Activated T-helper 2 cell treated with anti-CD3 and anti-CD28 coated beads, Interferon-gamma antibody, Interleukin-2, Interleukin-4, amounts not matched to agents 10 μg/mL and 5 μg/mL and 100 μg/mL, durations not matched to agents 14 hours and 24 hours and 36 hours (primary cell): ENCODE measurements around the gene CMC2. TPM values are rescaled to one million over a fixed set of nuclear protein-coding genes. Genes with fewer than 3 reads are reported as not detected.

Experiments
- DNase-seq: peaks from one replicate; pipeline ENCODE4 v3.0.0; 2021; ENCODE audit warnings: low spot score
- H3K27ac Mint-ChIP-seq: one replicate; pipeline ENCODE4 v1.8.0; 2021; ENCODE audit warnings: mixed read lengths
- H3K27me3 Mint-ChIP-seq: one replicate; pipeline ENCODE4 v1.8.0; 2021; ENCODE audit warnings: low read depth, mixed read lengths
- H3K36me3 Mint-ChIP-seq: one replicate; pipeline ENCODE4 v1.8.0; 2021; ENCODE audit warnings: low read depth, mixed read lengths
- H3K4me1 Mint-ChIP-seq: one replicate; pipeline ENCODE4 v1.8.0; 2021; ENCODE audit warnings: low read depth, mixed read lengths
- H3K4me3 Mint-ChIP-seq: one replicate; pipeline ENCODE4 v1.8.0; 2021; ENCODE audit warnings: low read depth, mild to moderate bottlenecking, moderate library complexity, mixed read lengths
- H3K9me3 Mint-ChIP-seq: one replicate; pipeline ENCODE4 v1.8.0; 2021; ENCODE audit warnings: mixed read lengths
- intact Hi-C: fragments of 100-400 bp; cut with micrococcal nuclease; formaldehyde crosslinking; loops from one replicate; pipeline ENCODE4 v1.15.1; 2023
- total RNA-seq: library from RNA; stranded (reverse); gene quantifications from 2 replicates; pipeline ENCODE4 v1.2.3, GENCODE V29; 2022

CMC2 gene
- total RNA-seq, 1 donor from 2014 or later, result 130 TPM

- H3K4me1 Mint-ChIP-seq, result peaks cover 3% of the 10 kb centered on the region
- no peaks in the 10 kb centered on the region for H3K27me3 Mint-ChIP-seq
- intact Hi-C loops, result no loop called here
- no peak for DNase-seq
- no peak overlapping the region for H3K27ac Mint-ChIP-seq
- peaks cover 13% of the 10 kb centered on the region for H3K36me3 Mint-ChIP-seq
- peaks cover 24% of the 10 kb centered on the region for H3K9me3 Mint-ChIP-seq
- H3K4me3 Mint-ChIP-seq, result no peak overlapping the region
These were observed 42.3 kb downstream of the CMC2 start for GRCh38 chr16:80964351-80964750.

- intact Hi-C loops, result no loop called here
- Mint-ChIP-seq H3K4me3 (no peak overlapping the region), H3K27me3 (no peaks in the 10 kb centered on the region), H3K4me1 (peaks cover 1% of the 10 kb centered on the region), H3K36me3 (peaks cover 9% of the 10 kb centered on the region), H3K27ac (no peak overlapping the region), H3K9me3 (peaks cover 39% of the 10 kb centered on the region)
- no peak for DNase-seq
These were observed 43.8 kb downstream of the CMC2 start for GRCh38 chr16:80962879-80963278.

GRCh38 chr16:80958284-80958683 lies 48.4 kb downstream of the CMC2 start:
- H3K27ac Mint-ChIP-seq, result no peak overlapping the region
- DNase-seq, result no peak
- intact Hi-C loops, result no loop called here
- H3K4me1 Mint-ChIP-seq, result no peaks in the 10 kb centered on the region
- peaks cover 23% of the 10 kb centered on the region for H3K36me3 Mint-ChIP-seq
- H3K9me3 Mint-ChIP-seq, result peaks cover 62% of the 10 kb centered on the region
- H3K4me3 Mint-ChIP-seq, result no peak overlapping the region
- H3K27me3 Mint-ChIP-seq, result no peaks in the 10 kb centered on the region

GRCh38 chr16:80954985-80955384 lies 51.7 kb downstream of the CMC2 start:
- H3K4me3 Mint-ChIP-seq, result no peak overlapping the region
- no peak overlapping the region for H3K27ac Mint-ChIP-seq
- H3K9me3 Mint-ChIP-seq, result peaks cover 44% of the 10 kb centered on the region
- DNase-seq, result no peak
- H3K36me3 Mint-ChIP-seq, result peaks cover 23% of the 10 kb centered on the region
- no peaks in the 10 kb centered on the region for H3K27me3 Mint-ChIP-seq
- intact Hi-C loops, result no loop called here
- H3K4me1 Mint-ChIP-seq, result no peaks in the 10 kb centered on the region

GRCh38 chr16:80948886-80949493 lies 57.7 kb downstream of the CMC2 start:
- Mint-ChIP-seq H3K9me3 (peaks cover 11% of the 10 kb centered on the region), H3K27ac (no peak overlapping the region), H3K36me3 (no peaks in the 10 kb centered on the region), H3K4me1 (peaks cover 22% of the 10 kb centered on the region), H3K27me3 (peaks cover 4% of the 10 kb centered on the region), H3K4me3 (no peak overlapping the region)
- no peak for DNase-seq
- intact Hi-C loops, result loop anchor here (5.0 kb wide), 2 partner anchors 53 to 367 kb away; no protein-coding TSS in a partner anchor

- Mint-ChIP-seq H3K4me1 (peaks cover 22% of the 10 kb centered on the region), H3K27me3 (peaks cover 6% of the 10 kb centered on the region), H3K9me3 (peaks cover 14% of the 10 kb centered on the region), H3K27ac (peak overlapping the region; percentile 70), H3K4me3 (no peak overlapping the region), H3K36me3 (no peaks in the 10 kb centered on the region)
- intact Hi-C loops, result loop anchor here (1.0 to 5.0 kb wide), 3 partner anchors 24 to 366 kb away; no protein-coding TSS in a partner anchor
- no peak for DNase-seq
These were observed 58.7 kb downstream of the CMC2 start for GRCh38 chr16:80947708-80948625.

- intact Hi-C loops, result loop anchor here (1.0 to 5.0 kb wide), 3 partner anchors 23 to 365 kb away; no protein-coding TSS in a partner anchor
These were observed 59.4 kb downstream of the CMC2 start for GRCh38 chr16:80947239-80947638.

GRCh38 chr16:80946481-80946880 lies 60.2 kb downstream of the CMC2 start:
- DNase-seq, result no peak
- Mint-ChIP-seq H3K27me3 (peaks cover 6% of the 10 kb centered on the region), H3K4me3 (no peak overlapping the region), H3K4me1 (peaks cover 22% of the 10 kb centered on the region), H3K27ac (no peak overlapping the region), H3K9me3 (peaks cover 14% of the 10 kb centered on the region), H3K36me3 (no peaks in the 10 kb centered on the region)
- intact Hi-C loops, result loop anchor here (5.0 kb wide), 2 partner anchors 56 to 364 kb away; no protein-coding TSS in a partner anchor

More at GRCh38 chr16:80947239-80947638, 59.4 kb downstream of the CMC2 start:
- H3K27ac Mint-ChIP-seq, result peak overlapping the region; percentile 70
- no peak for DNase-seq
- peaks cover 22% of the 10 kb centered on the region for H3K4me1 Mint-ChIP-seq
- H3K9me3 Mint-ChIP-seq, result peaks cover 14% of the 10 kb centered on the region
- H3K36me3 Mint-ChIP-seq, result no peaks in the 10 kb centered on the region
- peaks cover 6% of the 10 kb centered on the region for H3K27me3 Mint-ChIP-seq
- H3K4me3 Mint-ChIP-seq, result no peak overlapping the region

- intact Hi-C loops, result no loop called here
- H3K9me3 Mint-ChIP-seq, result peaks cover 3% of the 10 kb centered on the region
These were observed 66.4 kb downstream of the CMC2 start for GRCh38 chr16:80940069-80940856.

GRCh38 chr16:80938879-80939260 lies 67.8 kb downstream of the CMC2 start:
- Mint-ChIP-seq H3K4me1 (no peaks in the 10 kb centered on the region), H3K27me3 (peaks cover 23% of the 10 kb centered on the region), H3K9me3 (peaks cover 3% of the 10 kb centered on the region), H3K27ac (no peak overlapping the region), H3K4me3 (no peak overlapping the region), H3K36me3 (no peaks in the 10 kb centered on the region)
- DNase-seq, result no peak
- intact Hi-C loops, result no loop called here

More at GRCh38 chr16:80940069-80940856, 66.4 kb downstream of the CMC2 start:
- Mint-ChIP-seq H3K27me3 (peaks cover 13% of the 10 kb centered on the region), H3K36me3 (no peaks in the 10 kb centered on the region), H3K4me3 (no peak overlapping the region), H3K4me1 (no peaks in the 10 kb centered on the region), H3K27ac (no peak overlapping the region)
- DNase-seq, result no peak

- H3K4me1 Mint-ChIP-seq, result no peaks in the 10 kb centered on the region
- DNase-seq, result no peak
- no peak overlapping the region for H3K27ac Mint-ChIP-seq
- H3K4me3 Mint-ChIP-seq, result no peak overlapping the region
- H3K27me3 Mint-ChIP-seq, result peaks cover 27% of the 10 kb centered on the region
- no peaks in the 10 kb centered on the region for H3K36me3 Mint-ChIP-seq
- no peaks in the 10 kb centered on the region for H3K9me3 Mint-ChIP-seq
- intact Hi-C loops, result no loop called here
These were observed 68.4 kb downstream of the CMC2 start for GRCh38 chr16:80938004-80938878.

- H3K4me3 Mint-ChIP-seq, result no peak overlapping the region
- intact Hi-C loops, result no loop called here
- no peaks in the 10 kb centered on the region for H3K36me3 Mint-ChIP-seq
- no peak for DNase-seq
- H3K9me3 Mint-ChIP-seq, result no peaks in the 10 kb centered on the region
- H3K27me3 Mint-ChIP-seq, result peaks cover 37% of the 10 kb centered on the region
- no peak overlapping the region for H3K27ac Mint-ChIP-seq
- H3K4me1 Mint-ChIP-seq, result peaks cover 6% of the 10 kb centered on the region
These were observed 70.3 kb downstream of the CMC2 start for GRCh38 chr16:80936410-80936809.
